Activated CD4-positive, alpha-beta T cell treated with anti-CD3 and anti-CD28 coated beads, Interleukin-2, amount 50 U/mL, for 1 hour (primary cell): ENCODE data around the gene SRSF12.

Source experiments
- DNase-seq: peaks from one replicate; pipeline ENCODE4 v3.0.0-alpha.2; 2020

The SRSF12 gene

DNA sequence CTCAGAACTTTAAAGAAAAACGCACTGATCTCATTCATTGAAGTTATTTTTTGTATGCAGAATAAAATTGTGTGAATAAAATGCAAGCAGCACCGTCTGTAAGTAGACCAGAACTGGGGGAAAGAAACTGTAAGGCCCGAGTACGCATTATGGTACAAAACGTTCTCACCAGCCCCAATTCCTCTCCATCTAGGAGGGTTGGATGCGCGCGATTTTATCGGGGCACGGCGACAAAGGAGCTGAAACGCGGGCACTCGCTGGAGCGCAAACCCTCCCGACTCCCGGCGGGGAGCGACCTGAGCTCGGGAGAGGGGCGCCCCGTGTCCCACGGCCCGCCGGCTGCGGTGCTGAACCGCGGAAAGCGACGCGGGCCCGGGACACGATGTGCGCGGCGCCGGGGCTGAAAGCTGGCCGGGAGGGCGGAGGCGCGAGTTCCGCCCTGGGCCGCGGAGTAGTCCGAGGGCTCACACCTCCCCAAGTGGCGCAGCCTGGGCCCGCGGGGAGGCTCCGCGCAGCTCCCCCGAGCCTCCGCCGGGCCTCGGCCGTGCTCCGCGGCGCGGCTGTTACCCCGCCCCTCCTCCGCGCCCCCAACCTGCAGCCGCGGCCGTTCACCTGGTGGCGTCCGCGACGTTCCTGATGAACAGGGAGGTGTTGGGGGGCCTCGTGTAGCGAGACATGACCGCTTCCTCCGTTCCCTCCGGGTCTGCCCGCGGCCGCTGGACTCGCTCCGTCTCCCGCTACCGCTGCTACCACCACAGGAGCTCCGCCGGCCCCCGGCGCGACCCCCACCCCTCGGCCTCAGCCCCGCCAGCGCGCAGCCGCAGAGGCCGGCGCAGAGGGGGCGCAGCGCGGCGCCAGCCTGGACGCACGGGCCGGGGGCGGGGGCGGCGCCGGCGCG is at the start of gene SRSF12:
Gene SRSF12 (minus strand): TSS at position 861 of the 898 bp plus-strand sequence. CDS start 184 bp downstream, at position 677.
- DNase-seq, result peak; percentile 26

DNA sequence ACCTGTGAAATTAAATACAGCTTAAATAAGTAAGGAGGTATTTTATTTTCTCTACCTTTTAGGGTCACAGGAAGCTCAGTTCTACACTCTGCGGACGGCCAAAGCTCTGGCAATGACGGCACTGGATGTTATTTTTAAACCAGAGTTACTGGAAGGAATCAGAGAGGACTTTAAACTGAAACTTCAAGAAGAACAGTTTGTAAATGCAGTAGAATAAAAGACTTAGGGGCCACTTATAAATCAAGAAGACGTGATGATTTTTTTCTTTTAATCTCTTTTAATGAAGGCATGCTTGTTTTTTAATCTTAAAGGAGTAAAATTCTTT is 44.1 kb upstream of the SRSF12 start:
- DNase-seq, result no peak

DNA sequence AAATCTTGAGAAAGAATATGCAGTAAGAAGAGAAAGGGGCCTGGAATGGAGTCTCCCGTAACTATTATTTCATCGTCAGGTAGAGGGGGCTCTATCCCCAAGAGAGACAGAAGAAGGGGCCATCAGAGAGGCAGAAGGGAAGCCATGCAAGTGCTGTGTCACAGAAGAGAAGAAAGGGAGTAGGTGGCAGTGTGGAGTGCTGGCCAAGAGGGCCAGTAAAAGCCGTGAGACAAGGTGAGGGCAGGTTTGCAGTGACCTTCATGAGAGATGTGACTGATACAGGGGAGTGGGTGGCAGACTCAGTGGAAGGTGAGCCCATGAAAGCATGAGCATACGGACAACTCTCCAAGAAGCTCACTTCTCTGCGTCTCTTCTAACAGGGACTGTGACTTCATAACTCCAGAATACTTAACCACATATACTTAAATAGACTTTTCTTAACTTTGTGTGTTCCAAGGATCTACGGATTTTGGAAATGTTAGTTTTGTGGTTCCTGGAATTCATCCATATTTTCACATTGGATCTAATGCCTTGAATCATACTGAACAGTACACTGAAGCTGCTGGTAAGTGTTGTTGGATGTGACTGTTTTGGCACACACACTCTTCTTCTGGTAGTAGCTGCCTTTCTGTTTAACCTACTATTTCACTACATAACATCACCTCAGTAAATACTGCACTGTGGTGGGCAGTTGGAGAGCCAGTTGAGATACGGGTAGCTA is 43.6 kb upstream of the SRSF12 start:
- DNase-seq, result no peak

DNA sequence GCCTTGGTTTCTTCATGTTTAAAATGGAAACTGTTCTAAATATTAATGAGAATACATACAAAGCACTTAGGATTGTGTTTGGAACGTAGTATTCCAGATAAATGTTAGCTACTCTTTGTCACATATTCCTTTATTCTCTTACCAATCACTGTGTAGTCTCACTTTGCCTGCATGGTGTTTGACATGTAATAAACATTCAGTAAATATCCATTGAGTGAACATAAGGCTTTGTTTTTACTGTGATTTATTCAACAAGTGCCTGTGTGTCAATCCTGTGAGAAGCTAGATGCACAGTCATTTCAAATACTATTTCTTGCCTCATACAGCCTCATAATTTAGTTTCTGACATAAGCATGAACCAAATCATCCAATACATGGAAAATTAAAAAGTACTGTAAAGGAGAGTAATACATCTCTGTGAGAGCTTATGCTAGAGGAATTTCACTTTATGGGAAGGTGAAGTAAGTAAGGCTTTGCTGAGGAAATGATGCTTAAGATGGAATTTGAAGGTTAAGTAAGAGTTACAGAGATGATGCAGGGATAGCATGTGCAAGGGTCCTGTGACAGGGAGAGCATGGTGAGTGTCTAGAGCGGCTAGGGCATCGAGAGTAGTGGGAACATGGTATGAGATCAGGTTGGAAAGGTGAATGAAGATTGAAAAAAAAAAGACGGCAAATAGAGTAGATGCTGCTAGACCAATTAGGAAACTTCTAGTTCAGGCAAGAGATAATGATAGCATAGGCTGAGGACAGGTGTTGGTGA is 42.6 kb upstream of the SRSF12 start:
- DNase-seq, result no peak

DNA sequence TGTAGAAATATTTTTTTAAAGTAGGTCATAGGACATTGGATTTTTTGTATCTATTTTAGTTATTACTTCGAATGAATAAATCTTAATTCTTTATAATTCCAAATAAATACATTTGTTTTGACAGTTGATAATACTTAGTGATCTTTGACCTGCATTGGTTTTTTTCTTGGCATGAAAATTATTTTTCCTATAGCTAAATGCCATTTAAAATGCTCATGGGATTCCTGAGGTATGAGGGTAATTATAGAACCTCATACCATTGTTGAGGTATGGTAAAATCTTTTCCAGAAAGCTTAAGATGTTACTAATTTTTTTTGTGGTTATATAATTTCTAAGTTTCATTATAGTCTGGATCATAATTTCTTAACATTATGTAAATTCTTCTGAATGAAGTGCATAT is 36.3 kb upstream of the SRSF12 start:
- DNase-seq, result no peak

DNA sequence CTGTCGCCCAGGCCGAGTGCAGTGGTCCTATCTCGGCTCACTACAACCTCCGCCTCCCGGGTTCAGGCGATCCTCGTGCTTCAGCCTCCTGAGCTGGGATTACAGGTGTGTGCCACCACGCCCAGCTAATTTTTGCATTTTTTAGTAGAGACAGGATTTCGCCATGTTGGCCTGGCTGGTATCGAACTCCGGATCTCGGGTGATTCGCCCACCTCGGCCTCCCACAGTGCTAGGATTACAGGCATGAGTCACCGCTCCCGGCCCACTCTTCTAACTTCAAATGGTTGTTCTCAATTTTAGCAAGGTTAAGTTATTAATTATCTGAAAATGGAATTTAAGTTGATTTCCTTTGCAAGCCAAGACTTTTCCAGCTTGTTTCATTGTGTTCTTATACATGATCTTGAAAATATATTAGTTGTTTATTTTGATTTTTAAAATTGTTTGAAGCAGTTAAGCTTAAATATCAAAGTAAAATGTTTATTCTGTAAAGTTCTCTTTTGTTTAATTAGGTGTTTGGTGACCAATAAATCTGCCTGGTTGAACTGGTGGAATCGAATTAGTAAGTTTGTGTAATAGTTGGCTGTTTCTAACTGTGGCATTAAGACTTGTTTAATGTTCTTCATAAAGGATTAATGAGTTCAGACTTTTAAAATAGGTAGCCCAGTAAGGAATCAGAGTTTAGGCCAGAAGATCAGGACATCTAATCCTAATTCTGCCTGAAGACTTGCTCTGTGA is 30.3 kb upstream of the SRSF12 start:
- DNase-seq, result no peak

DNA sequence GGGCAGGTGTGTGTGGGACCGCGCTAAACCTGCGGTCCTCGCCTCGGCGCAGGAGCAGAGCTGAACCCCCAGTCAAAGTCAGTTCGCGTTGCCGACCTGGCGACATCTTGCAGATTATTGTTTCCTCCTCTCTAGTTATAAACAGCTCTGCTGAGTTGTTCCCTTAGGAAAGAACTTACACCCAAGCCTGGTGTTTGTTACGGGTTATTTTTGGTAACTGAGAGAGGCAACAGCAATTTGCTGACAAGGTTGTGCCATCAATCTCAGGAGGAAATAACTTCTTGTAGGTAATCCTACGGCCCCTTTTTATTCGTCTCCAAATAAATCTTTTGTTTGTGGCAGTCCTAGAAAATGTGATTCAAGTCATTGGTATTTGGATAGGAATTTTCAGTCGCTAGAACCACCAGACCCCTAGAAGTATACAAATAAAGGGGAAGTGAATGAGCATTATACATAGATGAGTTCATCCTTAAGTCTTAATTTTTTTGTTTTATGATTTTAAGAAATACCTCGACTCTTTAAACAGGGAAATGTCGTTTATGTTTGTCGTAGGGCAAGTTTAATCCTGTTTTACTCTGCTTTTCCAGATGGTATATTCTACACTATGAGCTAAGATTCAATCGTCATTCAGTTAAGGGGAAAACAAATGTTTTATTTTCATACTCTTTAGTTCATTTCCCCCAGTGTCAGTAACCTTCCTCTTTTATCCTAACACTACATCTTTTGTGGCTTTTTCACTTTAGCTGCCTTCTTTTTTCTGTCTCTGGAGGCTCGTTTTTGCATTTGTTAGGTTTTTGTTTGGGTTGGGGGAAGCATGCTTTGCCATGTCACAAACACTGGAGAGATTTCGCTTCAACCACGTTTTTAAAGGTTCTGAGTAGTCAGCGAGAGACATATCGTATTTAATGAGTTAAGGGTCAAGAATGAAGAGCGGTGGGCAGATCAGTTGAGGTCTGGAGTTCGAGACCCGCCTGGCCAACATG is 29.1 kb upstream of the SRSF12 start:
- peak; percentile 21 for DNase-seq

DNA sequence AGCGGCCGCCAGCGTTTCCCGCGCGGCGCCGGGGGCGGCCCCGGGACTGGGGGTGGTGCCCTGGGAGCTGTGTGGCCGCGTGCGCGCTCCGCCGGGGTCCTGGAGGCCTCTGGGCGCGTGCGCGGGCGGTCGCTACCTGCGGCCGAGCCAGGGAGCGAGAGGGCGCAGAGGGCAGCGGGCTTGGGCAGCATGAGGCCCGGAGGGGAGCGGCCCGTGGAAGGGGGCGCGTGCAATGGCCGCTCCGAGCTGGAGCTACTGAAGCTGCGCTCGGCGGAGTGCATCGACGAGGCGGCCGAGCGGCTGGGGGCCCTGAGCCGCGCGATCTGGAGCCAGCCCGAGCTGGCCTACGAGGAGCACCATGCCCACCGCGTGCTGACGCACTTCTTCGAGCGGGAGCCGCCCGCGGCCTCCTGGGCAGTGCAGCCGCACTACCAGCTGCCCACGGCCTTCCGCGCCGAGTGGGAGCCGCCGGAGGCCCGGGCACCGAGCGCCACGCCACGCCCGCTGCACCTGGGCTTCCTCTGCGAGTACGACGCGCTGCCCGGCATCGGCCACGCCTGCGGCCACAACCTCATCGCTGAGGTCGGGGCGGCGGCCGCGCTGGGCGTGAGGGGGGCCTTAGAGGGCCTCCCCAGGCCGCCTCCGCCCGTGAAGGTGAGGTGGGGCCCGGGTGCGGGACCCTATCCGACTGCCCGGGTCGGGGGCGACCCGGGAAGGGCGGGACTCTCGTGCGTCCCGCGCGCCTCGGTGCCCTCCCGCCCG is 28.3 kb upstream of the SRSF12 start, which contains the start of gene PM20D2:
Gene PM20D2 (plus strand): TSS at position 100 of the 762 bp plus-strand sequence. CDS start 90 bp downstream, at position 190.
- DNase-seq, result peak; percentile 51

DNA sequence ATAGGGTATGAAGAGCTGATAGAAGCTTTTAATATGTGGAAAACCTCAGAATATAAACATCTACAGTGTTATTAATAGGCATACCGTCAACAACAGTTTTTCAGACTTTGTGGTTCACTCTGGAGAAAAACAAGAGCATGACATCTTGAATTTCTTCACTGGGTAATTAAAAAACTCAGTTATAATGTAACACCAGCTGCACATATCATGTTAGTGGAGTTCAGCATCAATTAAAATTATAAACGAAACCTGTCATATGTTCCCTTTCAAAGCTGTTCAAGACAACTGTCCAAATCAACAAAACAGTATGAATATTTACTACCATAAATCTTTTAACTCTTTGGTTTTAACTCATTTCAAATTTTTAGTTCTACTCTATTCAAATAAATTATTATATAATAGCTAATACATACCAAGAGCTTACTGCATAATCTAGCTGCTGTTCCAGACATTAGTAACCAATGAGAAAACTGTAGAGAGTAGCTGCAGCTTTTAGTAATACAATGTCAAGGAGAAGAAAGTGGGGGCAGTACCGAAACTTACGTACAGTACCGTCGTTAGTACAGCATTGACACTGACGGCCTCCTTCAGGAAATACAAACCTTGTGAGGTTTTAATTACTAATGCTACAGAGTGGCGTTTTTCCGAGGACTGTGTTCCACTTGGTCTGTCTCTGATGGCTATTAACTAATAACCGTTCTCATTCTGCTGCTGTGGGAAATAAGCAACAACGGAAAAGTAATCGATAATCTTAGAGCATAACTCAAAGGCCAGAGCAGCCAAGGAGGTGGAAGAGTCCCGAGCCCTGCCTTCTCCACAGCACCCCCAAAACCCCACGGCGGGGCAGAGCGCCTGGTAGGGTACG is 27.5 kb upstream of the SRSF12 start:
- no peak for DNase-seq

DNA sequence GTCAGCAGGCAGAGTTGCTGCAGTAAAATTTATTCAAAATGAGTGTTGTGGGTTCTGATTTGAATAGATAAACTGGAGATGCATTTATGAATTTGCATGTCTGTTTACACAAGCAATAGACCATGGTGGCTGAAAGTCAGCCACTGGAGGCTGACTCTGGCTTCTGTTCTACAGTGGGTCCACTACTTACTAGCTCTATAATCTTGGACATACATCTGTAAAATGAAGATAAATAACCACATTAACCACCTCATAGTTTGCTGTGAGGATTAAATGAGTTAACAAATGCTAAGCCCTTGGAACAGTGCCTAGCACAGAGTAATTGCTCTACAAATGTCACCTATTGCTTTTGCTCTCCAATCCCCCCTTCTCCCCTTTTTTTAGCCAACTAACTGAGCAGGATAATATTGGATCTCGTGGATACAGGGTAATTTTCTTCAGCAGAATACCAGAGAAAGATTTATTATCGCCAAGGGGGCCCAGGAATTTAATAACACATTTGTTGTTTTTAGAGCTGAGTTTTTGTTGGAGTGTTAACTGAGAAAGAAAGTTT is 26.6 kb upstream of the SRSF12 start:
- no peak for DNase-seq

DNA sequence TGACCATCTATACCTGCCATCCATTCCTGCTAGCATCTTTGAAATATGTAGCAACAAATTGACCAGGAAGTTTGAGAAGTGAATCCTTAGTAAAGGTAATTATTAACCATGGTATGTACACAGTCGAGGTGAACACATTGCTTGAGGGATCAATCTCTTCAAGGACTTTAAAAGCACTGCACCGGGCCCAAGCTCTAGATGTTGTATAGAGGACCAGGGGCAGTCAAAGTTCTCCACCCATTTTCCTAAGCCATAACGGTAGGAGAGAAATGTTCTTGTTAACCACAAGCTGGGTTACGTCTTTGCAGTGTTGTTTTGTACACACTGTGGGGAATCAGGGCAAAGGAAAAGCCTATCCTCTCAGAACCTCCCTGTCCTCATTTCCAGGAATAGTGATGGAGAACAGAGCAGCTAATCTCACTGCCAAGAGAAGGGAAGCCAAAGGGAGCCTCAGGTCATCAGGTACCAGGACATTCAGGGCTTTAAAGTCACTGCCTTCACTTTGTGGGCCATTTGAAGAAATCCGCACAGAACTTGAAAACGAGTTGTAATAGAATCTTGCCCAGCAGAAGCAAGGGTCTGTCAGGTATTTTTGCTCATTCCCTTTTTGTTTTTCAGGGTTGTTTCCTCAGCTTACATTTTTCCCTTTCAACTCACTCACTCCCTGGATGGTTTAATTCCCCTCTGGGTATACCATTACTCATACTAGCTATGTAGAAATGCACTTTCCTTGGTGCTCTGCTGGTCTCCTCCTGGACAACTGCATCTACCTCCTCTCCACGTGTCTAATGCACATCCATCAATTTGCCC is 22.7 kb upstream of the SRSF12 start:
- DNase-seq, result no peak

DNA sequence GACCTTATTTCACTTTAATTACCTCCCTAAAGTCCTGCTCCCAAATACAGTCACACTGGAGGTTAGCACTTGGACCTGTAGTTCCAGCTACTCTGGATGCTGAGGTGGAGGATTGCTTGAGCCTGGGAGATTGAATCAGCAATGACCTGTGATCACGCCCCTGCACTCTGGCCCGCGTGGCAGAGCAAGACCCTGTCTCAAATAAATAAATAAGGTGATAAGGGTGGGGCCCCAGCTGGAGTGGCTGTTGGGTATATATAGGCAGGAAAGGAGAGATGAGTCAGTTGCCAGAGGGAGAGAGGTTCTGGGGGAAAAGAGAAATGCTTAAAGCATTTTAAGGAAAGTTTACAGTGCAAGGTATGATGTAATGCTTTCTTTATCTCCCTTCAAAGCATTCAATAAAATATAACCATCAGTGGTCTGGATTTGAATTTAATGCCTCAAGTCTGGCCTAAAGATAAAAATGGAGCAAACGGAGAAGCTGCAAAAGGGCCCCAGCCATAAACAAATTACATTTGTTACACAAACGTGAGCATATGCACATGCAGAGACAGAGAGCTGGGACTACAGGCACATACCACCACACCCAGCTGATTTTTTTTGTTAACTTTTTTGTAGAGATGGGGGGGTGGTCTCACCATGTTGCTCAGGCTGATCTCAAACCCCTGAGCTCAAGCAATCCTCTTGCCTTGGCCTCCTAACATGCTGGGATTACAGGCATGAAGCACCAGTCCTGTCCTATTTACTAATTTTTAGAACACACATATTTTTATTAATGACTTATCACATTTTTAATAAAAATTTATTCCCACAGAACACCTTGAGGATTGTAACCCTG is 21.9 kb upstream of the SRSF12 start:
- DNase-seq, result no peak

DNA sequence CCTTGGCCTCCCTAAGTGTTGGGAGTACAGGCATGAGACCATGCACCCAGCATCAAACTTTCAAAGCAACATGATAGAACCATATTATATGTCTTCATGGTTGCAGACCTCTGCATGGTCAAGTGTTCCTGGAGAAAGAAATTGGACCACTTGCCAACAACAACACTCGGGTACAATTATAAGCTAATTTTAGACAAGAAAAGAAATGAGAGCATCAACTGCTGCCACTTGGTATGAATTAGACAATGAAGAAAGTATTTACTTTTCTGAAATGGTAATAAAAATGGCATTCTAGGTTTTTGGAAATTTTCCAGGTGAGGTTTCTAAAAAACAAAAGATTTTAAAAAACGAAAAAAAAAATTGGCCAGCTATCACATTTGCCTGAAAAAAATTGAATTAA is 20.3 kb upstream of the SRSF12 start:
- no peak for DNase-seq

DNA sequence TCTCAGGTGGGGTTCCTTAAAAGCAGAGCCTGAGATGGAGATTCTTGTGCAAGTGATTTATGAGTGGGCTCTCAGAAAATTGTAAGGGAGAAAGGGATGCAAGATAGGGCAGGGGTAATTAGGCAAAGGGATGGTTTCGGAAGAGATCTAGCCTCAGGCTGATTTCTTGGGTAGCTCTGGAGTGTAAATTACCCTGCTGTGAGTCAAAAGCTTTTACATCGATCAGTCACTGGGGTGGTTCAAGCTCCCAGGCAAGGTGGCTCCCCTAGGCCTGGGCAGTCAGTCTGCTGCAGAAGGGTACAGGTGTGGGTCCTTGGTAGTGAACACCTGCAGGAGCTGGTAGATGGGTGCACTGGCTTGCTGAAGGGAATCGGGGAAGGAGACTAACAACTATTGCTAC is 16.9 kb upstream of the SRSF12 start:
- DNase-seq, result no peak

DNA sequence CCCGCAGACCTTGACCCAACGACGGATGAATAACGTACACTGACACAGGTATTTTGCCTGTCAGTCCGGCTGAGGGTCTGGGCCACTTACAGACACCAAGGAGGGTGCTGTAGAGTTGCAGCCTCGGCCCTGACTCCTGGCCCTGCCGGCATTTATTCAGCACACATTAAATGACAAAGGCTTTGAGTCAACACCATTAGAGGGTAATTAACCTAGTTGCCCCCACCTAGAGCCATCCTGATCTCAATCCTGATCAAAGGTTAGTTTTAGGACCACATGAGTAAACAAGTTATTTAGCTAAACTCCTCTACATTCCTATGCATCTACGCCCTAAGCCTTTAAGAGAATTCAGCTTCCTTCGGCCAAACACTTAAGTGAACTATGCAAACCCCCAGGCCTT is 16.1 kb upstream of the SRSF12 start:
- DNase-seq, result no peak

DNA sequence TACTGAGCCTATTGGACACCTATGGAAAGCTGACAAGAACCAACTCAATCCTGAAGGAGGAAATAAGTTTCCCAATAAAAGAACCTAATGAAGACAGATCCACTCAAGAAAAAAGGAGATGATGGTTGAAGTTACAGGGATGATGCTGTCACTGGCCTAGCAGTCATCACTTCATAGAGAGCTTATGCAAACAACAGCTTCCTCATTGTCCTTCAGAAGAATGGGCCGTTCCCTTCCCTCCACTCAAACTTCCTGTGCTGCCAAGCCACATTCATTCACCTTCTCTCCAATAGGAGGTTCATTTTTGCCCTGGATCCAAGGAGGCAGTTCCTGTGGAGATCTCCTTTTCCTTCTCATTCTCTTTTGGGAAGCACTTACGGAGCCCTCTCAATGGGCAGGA is 14.2 kb upstream of the SRSF12 start:
- no peak for DNase-seq

DNA sequence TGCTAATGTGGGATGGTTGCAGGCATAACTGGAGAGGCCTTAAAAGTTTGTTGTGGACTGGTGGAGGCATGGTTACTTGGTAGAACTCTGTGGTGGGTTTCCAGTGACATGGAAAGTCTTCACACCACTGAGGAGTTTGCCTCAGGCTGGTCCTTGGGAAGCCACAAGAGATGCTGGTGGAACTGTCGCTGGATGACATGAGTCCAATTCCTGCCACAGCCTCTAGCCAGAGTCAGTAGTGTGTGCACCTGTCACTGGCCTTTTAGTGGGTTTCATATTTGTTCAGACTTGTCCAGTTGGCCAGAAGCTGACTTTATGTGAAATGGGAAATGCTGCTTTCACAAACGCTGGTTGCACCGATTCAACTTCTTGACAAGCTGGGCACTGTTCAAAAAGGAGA is 13.7 kb upstream of the SRSF12 start:
- DNase-seq, result no peak
